NCI-H2029 treated with DMSO at 0.1 percent for 48 hours (cell line): ENCODE results near the gene BCOR.

ENCODE experiments used
- DNase-seq: peaks from one replicate; lab custom pipeline; 2025; lab: John Stamatoyannopoulos, UW

BCOR gene

DNA sequence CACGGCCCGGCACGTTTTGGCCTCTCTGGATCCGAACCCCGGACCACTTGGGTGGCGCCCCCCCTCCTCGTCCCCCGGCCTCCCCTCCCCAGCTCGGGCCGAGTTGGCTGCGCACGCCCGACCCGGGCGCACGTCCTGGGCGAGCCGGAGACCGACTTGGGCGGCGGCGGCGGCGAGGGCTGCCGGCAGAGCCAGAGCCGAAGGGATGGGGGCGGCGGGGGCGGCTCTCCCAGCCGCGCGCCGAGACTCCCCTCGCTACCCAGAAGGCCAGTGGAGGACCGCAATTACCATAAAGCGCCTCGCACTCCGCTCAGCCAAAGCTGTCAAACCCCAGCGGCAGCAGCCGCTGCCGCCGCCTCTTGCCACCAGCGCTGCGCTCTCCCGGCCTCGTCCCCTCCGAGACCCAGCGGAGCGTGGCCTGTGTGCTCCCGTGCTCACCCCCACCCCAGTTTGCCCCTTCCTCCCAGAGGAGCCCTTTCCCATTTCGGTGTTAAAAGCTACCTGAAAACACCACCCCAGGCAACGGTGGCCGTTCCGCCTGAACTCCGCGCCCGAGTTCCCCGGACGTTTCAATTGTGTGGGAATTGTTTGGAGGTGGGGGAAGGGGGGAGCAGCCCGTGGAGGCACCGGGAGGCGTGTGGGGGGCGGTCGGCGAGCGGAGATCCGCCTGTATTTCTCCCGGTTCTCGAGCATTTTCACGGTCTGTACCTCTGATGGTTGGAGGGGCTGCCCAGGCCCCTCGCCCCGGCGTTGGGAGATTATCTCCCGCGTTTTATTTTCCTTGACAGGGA is 701 bp upstream of the BCOR start:
- no peak for DNase-seq

DNA sequence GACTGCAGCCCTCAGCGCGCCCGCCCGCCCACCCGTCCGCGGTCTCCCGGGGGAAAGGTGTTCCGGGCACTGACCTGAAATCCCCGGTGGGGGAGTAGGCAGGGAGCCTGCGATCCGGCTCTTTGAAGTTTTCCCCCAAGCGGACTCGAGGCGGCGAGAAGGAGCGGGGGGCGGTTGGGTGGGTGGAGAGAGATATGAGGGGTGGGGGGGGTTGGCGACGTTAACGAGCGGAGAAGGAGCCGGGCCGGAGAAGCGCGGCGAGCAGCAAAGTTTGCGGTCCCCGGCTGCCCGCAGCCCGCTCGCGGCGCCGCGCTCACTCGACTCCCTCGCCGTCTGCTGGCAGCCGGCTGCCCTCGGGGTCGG is 636 bp downstream of the BCOR start:
- DNase-seq, result no peak

DNA sequence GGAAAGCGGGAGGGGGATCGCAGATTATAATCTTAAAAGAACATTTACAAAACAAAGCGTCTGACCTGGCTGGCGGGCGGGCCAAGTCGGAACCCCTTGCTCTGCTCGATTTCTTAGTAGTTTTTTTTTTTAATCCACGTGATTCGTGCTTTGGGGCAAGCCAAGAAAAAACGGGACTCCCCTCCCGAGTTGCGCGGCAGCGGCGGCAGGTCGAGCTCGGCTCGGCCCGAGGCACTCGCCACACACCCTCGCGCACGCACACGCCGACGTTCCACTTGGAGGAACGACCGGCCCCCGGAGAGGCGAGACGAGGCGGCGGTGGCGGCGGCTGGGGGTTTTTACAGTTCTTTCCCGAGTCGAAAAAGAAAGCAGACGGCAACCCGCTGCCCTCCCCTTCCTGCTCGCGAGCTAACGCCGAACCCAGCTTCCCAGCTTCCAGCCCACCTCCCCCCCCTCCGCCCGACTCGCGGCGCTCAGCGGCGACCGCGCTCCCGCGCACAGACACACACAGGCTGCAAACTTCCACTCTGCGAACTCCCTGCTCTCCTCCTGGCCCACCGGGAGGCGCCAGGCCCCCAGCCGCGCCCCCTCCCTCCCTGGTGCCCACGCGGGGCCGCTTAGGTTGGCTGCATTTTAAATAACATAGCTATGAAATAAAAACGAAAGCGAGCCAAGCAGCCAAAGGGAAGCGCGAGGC is 1.2 kb downstream of the BCOR start:
- no peak for DNase-seq

DNA sequence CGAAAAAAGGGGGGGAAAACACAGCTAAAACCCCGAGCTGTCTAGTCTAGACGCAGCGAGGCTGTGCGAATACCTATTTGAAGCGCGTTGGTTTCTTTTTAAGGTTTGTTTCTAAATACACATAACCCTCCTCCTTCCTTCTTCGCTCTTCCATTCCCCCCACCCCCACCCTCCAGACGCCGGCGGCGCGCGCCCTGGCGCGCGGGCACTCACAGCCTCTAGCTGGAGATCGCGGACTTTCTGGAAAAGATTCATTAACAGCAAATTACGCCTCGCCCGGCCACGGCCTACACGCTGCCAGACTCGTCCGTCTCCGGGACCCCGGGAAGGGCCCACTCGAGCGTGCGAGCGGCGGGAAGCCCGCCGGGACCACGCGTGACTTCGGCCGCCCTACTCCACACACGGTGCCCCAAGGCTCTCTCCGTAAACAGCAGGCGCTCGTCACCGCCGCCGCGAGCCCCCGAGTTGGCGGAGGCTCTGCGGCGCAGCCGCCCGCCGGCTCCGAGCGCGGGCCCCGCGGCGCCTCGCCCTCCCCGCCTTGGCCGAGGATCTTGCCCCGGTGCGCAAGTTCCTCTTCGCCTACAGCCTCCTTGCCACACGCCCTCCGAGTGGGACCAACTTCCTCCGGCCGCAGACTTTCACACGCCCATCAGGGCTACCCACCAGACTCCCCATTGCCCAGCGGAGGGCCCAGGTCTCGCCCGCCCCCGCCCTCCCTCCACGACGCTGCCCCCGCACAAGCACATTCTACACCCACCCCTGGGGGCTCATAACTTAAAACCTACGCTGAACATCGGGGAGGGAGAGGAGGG is 2.0 kb downstream of the BCOR start:
- DNase-seq, result no peak

DNA sequence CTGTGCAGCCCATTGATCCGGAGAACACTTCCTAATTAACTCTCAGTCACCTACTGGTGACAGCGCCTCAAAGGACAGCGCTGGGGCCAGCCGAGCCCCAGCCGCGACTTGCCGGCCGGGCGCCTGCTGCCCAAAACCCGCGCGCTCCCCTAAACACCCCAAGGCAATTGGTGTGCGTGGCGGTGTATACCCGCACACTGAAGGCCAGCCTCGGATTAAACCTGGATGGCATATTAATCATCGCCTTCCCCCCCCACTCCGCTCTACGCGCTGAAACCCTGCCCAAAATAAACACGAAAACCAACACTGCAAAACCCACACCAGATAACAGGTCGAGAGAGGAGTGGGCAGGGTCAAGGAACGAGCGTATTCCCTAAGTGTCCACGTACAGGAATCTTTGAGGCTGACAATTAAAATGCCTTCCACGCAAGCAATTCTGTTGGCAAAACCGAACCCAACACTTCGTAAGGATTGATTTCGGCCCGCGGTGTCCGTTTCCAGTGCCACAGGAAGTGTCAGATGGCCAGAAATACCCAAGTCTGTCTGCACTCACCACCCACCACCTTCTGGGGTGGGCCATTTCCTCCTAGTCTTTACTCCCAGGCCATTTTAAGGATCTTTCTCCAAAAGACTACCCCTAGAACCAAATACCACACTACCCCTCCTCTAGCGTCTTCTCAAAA is 2.7 kb downstream of the BCOR start:
- DNase-seq, result no peak

DNA sequence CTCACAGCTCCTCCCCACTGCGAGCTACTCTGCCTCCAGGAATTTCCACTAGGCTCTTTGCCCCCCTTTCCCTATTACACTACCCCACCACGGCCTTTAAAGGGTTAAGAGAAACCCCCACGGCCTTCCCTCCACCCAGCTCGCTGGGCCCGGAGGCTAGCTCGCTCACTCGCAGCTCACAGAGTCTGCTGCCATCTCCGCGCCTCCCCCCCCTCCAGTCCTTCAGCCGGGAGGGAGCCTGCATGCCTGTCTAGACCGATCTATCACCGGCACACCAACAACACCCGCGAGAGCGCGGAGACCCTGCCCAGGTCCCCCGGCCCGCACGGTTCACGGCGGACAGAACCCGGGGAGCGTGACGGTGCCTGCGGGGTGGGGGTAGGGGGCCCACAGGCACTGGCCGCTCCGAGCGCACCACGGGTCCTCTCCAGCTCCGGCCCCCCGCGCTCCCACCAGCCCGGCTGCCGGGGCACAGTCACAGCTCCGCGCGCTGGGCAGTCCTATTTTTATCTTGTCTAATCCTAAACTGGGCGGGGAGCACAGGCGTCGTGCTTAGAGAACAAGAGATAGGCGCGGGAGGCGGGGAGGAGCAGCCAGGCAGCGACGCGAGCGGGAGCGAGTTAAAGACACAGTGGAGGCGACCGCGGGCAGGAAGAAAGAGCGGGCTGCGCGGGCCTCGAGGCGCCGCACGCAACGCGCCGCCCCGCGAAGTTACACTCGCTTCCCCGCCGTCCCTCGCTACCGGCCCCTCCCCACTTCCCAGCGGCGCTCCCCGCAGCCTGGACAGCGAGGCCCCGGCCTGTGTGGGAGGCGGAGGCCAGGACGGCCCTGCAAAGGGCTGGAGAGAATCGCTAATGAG is 3.5 kb downstream of the BCOR start:
- DNase-seq, result no peak

DNA sequence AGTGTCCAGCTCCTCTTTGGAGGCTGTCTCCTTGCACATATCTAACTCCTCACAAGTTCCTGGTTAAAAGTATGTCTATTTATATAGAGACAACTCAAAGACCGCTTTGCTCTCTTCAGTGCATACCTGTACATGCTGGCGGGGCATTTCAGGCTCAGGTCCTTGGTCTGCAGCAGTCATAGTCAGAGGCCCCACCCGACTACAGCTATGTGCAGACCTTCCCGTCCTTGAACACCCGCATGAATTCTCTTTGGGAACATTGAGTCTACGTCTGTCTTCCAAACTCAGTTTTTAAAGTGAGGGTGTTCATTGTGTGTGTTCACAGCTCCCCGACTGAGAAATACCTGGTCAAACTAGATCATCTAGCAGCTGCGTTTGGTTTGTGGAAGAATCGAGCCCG is 4.2 kb downstream of the BCOR start:
- DNase-seq, result no peak

DNA sequence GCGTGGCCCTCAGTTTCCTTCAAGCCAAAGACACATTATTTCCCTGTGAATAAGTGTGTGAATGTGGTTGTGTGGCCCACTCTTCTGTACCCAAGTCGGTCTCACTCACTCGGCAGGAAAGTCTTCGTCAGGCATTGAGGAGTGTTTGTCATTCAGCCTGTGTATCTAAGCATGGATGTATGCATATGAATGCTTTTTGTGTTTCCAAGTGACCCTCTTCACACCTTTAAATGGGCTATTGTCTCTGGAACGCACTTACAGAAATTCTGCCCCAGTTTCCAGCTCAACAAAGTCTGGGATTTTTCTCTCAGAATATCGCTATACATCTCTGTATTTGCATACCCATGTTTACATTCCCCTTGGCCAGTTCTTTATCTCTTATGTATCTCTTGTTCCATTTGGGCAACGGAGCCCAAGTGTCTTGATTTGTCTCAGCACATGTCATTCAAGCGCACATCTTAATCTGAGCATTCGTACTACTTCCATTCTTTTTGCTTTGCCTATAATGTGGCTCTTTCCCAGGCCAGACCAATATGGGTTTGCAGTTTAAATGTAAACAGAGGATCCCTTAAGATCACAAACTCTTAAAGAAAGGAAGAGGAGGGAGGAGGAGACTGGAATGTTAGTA is 4.8 kb downstream of the BCOR start:
- no peak for DNase-seq

DNA sequence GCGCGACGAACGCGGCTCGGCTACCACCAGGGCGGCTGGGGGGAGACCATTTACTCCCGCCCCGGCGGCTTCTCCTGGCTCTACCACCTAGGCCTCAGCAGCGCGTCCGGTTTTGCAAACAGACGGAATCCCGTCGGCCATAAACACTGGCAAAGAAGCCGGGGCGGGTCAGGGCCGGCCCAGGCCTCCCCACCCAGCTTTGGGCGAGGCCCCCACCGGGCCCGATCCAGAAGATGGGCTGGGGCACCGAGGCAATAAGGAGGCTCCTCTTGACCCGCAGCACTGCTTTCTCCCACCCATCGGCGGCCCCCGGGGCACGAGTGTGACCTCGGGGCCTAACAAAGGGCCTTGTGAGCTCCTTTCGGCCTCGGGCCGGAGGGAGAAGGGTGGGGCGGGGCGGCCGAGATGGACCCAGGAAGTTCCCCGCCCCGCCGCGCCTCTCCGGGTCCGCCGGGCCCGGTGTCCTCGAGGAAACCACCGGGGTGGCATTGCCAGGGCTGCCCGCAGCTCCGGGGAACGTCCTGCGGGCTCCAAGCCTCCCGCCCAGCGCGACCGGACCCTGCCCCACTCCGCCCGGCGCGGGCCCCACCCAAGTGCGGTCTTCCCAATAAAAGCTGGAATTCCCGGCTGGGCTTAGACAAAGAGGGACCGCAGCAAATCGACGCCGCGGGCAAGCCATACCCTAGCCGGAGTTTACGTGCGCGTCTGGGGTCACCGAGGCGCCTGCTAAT is 5.9 kb downstream of the BCOR start:
- no peak for DNase-seq

DNA sequence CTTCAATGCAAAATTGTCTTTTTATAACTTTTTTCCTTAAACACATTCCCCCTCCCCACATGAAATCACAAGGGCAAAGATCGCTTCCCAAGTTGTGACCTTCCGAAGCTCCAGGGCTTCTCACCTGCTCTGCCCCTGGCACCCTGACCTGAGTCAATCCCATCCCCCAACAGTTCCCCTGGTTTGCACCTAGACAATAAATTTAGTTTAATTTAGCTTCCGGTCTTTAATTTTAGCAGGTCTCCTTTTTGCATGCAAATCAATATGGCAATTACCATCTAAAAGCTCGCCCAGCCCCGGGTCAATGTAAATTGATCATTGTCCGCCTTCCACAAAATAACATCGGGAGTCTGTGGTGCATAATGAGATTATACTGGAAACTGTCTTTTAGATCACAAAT is 6.8 kb downstream of the BCOR start:
- DNase-seq, result no peak

DNA sequence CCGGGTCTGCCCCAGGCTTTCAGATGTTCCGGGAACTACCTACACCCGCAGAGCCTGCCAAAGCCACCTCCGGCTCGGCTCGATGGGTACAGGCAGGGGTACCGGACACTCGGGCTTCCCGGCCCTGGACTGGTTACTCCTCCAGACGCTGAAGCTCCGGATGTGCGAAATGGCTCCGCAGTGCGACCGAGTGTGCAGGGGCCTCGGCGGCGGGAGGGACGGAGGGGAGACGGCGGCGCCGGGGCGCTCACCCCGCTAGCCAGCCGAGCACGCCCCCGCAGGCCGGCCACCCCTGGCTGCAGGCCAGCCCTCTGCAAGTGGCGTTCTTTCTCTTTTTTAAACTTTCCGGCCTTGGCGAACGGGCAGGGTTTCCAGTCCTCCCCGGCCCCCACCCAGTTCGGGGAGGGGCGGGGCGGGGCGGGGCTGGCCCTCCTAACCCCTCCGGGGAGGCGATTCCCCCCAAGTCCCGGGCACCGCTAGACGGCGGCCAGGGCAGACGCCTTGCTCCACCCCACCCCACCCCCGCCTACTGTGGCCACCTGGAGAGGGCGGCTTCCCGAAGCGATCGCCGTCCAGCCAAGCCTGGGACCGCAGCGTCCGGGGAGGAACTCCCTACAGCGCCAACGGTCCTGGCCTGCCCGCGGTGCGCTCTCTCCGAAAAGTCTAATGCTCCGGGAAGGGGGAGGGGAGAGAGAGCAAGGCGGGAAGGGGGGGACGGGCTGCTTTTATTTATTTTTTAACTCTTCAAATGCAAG is 7.5 kb downstream of the BCOR start:
- DNase-seq, result no peak

DNA sequence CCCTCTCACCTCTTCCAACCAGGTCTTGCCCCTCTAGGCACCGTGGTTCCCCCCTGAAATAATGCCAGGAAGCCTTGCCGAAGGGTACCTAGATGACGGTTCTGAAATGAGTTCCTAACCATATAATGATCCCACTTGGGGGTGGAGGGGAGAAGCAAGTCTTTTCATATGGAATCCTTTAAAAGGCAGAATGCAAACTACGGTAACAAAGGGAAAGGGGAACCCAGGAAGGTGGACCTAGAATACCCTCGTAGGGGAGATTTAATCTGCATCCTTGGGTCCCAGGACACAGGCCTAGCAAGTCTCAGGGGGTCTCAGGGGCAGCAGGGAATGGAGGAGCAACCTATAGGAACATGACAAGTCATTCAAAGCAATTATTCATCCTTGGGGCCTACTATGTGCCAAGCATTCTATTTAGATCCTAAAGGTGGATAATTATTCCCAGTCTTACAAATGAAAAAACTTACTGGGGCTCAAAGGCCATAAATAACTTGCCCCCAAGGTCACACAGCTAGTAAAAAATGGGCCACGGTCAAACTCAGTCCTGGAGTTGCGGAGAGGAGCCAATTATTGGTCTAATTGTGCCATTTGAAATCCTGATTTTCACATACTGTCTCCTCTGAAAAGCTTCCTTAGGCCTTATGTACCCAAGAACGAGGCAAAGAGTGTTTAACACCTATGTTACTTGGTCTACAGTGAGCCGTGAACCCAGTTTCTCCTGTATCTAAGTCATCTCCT is 8.8 kb downstream of the BCOR start:
- no peak for DNase-seq

DNA sequence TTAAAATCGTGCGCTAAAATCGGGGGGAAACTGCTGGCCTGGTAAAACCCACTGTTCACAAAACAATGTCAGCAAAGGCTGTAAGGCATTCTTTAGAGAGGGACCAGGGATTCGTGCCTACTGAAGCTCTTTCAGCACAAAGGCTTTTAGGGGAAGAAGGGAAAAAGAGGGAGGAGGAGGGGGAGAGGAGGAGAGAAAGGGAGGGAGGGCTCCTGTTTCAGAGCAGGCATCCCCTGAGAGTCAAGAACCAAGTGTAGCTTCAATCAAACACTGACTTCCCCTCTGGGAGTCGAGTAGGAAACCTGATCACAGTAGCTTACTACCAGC is 9.5 kb downstream of the BCOR start:
- DNase-seq, result no peak

DNA sequence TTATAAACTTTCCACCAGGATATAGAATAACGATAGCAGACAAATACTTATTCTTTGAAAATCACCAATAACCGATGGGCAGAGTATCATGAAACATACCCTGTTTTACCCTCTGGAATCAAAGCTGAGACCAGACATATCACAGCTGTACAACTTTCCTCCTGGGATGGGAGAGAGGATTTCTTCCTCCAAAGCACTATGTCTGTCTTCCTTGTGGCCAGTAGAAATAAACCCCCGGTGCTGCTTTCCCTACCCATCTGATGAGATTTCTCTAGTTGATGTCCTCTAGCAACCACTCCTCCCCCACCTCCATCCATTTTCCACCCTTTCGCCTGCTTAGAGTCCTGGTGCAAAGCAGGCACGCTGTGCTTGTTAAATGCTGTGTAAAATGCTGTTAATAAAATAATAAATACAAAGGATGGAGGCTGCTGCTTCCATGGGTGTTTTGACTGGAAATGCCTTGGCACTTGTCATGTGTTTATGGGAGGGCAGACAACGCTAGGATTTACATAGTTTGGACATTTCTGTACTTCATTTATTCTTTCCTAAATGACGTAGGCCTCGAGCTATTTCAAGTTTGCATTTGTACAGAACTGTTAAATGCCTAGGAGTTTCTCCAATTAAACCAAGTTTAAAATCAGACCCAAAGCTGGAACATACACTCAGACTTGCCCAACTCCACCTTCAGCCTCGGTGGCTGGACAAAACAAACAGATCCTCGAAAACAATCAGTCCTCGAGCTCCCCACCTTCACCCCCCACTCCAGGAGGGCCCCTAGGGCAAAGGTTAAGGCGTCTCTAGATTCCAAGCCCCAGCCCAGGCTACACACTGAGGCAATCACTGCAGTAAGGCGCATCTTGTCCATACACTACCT is 10.1 kb downstream of the BCOR start:
- no peak for DNase-seq

DNA sequence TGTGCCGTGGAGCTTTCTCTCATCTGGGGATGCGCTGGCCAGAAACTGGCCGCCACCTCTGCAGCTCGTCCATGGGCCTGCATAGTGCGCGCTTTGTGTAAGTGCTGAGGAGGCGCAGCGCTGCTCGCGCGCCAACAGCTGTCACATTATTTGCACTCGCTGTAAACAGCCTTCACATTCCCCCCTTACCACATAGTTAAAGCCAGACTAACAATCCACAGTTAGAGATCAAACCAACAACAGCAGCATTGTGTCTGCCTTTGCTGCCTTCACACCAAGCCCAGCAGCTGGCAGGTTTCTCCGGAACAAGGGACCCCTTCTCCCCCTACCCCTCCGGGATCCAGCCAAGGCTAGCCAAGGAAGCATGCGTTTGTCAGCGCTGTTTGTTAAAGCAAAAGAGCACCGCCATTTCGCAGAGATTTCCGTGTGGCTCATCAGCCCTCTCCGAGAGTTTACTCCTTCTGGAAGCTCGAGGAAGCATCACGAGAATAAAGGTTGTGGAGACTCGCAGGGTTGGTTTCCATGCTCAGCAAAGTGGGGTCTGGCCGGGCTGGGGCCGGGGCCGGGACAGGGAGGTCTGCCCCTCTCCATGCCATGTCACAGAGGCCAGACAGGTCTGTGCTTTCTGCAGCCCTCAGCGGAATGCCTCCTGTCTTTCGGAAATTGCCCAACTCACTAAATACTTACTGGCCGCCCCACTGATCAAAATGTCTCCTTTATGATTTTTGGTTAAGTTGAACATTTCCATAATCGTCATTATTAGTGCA is 11.0 kb downstream of the BCOR start:
- no peak for DNase-seq

DNA sequence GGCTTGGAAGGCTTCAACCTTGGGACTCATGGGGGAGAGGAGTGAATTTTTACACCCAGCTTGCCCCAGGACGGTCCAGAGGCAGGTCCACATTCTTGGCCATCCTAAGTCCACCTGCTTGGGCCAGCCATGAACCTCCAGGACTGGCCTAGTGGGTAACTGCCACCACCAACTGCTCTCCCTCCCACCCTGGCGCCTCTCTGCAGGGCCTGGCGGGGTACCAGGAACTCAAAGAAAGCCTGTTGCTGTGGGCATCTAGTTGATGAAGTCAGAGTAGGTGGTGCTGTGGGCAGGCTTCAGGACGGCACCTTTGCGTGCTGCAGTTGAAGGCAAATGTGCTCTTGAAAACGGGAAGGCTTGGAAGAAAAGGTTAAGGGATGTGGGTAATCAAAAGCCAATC is 12.0 kb downstream of the BCOR start:
- DNase-seq, result no peak

DNA sequence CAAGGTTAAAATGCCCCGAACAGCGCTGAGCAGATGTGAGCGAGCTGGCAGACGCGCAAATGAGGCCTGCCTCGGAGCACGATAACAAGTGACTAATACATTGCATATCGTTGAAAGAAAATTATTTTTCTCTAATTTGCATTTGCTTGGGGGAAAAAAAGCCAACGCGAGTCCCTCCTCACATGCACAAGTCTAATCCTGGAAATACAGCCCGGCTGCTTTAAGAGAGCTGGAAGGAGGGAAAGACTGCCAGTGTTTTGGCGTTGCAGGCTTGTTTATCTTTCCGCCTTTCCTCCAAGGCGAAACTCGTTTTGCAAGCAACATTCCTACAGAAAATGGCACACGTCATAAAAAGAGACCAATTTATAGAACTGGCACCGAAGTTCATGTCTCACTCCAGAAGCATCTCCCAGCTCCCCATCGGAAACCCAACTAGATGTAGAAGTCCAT is 12.6 kb downstream of the BCOR start:
- no peak for DNase-seq
